ENCODE results near the gene SERPINB2.
"Not testable (repeated sequence)": the region's sequence is repeated elsewhere in the genome, so short reads cannot be mapped to it uniquely, and the experiment has no call there.

SERPINB2 gene

DNA sequence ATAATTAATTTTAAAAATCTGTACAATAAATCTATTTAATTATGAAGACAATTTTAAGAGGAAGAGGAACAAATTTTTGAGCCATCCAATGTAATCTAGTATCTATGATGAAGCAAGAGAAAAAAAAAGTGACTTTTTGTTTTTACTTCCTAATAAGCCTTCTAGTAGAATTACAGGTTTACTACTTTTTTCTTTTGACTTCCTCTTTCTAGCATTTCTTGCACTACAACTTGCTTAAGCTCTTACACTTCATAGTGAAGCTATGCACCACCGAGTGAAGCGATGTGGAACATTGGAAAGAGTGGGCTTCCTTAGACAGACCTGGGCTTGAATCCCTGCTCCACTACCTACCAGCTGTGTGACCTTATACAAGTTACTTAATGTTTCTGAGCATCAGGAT is 2.1 kb downstream of the SERPINB2 start:
- DNase-seq = no peak

- no peak for DNase-seq
Observed at GRCh38 chr18:63890237-63890949, 2.9 kb downstream of the SERPINB2 start.

DNA sequence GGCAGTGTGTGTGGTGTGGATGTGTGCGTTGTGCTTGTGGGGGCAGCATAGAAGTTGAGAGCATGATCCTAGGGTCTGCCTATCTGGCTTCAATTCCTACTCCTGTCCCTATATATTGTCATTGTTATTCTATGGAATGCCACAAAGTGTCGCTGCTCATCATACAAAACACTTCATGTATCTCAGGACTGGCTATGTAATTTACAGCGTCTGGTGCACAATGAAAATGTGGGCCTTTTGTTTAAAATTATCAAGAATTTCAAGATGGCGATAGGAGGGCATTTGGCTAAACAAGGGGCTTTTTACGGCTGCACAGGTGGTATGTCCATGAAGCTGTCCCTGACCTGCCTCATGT is 3.4 kb downstream of the SERPINB2 start:
- peak; percentile 27 for DNase-seq

DNA sequence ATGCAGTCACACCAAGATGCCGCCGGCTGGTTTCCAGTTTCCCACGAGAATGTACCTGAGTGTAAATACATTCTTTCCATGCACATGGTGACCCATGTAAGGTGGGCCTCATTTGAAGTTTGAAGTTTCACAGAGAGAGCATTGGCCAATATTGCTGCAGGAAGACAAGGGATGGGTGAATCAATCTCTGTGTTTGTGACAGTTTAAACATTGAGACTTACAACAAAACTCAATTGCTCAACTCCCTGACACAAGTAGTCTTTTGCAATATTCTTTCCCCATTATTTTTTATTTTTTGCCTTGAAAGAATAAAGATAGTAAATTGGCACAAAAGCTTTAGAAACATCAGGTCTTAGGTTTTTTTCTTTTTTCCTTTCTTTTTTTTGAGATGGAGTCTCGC is 5.1 kb downstream of the SERPINB2 start:
- DNase-seq = no peak

DNA sequence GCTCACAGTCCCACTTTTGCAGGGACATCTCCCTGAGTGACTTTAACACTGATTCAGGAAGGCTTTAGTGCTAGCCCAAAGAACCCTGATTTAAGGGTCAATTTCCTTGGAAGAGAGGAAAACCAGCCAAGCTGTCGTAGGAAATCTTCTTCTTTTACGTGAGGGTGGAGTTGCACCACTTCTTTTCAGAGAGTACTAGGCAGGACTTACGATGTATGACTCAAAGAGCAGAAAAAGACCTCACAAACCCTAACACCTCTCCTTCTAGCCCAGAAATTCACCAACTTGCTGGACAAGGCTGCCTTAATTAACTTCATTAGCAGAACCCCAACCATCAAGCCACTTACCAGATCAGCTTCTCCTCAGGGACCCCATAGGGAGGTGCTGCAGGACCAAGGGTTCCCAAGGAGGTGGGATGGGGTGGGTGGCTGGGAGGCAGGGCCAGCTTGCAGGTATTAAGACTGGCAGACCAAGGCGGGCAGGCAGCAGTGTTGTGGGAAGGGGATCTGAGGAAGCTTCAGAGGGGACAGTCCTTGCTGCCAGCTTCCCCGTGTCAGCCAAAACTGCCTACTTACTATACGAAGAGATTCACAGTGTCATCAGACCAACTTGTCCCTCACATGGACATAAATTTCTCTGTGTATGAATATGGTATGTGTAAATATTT is 6.7 kb downstream of the SERPINB2 start:
- no peak for DNase-seq

- DNase-seq = no peak
Observed at GRCh38 chr18:63895190-63895589, 7.7 kb downstream of the SERPINB2 start.

DNA sequence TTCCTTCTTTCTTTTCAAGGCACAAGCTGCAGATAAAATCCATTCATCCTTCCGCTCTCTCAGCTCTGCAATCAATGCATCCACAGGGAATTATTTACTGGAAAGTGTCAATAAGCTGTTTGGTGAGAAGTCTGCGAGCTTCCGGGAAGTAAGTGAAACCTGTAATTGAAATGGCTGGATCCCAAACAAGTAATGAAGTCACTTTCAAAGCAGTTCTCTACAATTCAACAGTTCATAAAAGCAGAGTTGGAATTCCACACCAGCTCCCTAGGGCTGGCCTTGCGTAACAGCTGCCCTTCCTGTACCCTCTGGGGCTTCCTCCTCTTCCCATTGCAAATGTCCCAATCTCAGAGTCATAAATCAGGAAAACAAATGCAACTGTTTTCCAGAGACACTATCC is 9.6 kb downstream of the SERPINB2 start:
- peak; percentile 33 for DNase-seq

DNA sequence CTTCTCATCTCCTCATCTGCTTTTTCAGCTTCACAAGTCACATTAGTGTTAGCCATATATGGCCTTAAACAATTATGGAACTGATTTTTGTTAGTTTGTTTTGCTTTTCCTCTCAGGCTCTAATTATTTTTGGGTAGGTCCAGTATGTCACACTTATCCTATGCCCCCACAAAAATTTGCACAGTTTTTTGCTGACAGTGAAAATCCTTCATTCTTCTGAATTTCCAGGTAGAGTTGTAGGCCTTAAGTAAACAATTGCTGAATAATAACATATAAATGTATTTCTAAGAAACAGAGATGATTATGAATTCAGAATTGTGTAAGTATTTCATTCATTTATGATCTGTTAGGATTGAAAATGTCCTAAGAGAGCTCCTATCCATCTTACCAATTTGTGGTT is 11.7 kb downstream of the SERPINB2 start:
- no peak for DNase-seq

GRCh38 chr18:63903851-63904570 is 16.5 kb downstream of the SERPINB2 start:
- DNase-seq = no peak

DNA sequence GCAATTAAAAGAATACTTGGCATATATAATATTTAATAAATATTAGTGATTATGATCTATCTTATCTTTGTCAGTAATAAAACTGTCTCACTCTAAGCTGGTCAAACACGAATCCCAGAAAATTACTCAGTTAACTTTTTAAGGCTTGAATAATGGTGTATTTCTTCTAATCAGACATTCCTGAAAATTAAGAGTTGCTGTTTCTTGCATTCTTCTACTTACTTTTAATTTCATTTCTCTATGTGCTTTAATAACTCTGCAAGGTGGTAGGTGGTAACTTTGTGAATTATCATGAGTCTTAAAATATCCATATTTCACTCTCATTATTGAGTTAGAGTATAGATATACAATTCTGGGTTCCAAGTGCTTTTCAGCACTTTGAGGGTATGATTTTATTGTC is 17.2 kb downstream of the SERPINB2 start:
- no peak for DNase-seq

GRCh38 chr18:63905361-63905760 is 17.9 kb downstream of the SERPINB2 start:
- DNase-seq = no peak

GRCh38 chr18:63906056-63906455 is 18.6 kb downstream of the SERPINB2 start:
- no peak for DNase-seq

- DNase-seq = no peak
Observed at GRCh38 chr18:63907664-63908063, 20.2 kb downstream of the SERPINB2 start, which contains the start of gene SERPINB10. SERPINB10 (plus strand) TSS chr18:63907958; CDS start chr18:63915511, 7,553 bp downstream.

GRCh38 chr18:63908858-63909257 is 21.4 kb downstream of the SERPINB2 start:
- no peak for DNase-seq

GRCh38 chr18:63909870-63910269 is 22.4 kb downstream of the SERPINB2 start:
- no peak for DNase-seq

GRCh38 chr18:63917817-63918216 is 30.3 kb downstream of the SERPINB2 start:
- no peak for DNase-seq

- no peak for DNase-seq
Observed at GRCh38 chr18:63922049-63922448, 34.5 kb downstream of the SERPINB2 start.

DNA sequence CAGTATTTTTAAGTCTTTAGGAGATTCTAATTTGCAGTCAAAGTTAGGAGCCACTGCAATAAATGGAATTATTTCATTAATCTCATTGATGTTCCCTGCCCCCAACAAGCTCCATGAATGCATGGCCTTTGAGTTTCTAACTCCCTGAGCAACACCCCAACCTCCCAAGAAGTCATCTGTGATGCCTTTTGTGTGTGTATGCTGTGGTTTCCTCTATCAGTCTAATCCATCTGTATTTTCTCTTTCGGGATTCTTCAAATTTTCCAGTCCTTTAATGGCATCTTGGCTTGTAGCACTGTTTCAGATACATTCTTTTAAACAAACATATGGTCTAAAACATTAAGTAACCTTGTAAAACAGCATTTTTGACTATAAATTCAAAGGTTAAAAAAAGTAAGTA is 37.0 kb downstream of the SERPINB2 start:
- peak; percentile 83 for DNase-seq

DNA sequence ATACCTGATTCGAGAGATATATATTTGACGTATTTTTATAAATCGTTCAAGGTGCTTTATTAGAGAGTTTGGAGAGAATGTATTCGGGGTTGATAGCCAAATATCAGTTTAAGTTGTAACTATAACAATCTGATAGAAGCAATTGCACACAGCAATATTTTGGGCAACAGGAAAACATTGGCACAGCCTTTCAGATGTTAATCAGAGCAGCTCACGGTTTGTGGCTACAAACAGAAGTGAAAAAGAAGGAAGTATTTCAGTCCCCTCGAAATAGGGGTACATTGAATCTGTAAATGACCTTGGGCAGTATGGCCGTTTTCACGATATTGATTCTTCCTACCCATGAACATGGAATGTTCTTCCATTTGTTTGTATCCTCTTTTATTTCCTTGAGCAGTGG is 40.8 kb downstream of the SERPINB2 start:
- no peak for DNase-seq

DNA sequence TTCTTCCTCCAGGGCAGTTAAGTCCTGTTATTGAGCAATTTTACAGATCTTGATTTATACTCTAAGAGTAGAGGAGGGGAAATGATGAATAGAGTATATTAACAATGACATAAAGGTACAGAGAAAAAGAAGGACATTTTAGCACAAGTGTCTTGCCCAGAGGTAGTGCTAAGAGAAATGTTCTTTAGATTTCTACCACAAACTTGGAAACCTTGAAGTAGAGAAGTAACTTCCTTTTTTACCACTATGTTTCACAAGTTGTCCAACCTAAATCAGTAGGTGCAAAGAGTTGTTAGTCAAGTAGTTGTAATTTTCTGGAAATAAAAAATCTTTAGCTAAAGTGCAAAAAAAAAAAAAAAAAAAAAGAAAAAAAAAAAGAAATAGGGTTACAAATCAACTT is 41.9 kb downstream of the SERPINB2 start:
- DNase-seq = not testable (repeated sequence)

DNA sequence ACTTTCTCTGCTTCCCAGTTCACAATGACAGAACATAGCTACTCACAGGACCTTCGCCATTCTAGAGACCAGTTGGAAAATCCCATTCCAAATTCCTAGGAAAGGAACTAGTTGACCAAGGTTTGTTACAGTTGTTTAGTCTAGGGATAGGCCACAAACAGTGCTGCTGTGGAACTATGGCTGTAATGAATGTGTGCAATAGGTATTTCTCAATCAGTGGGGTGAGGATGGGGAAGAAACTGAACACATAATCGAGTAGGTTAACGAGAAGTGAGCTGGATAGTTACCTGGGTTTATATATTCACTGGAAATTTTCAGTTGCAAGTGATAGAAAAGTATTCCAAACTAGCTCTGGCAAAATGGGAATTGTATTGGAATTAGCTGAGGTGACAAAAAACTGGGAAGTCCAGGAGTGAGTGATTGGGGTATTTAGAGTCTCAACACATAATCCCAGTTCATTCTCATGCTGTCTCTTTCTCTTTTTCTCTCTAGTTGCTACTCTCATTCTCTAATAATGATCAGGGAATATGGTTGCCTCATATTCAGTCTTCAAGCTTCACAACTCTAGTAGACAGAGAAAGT is 43.4 kb downstream of the SERPINB2 start:
- no peak for DNase-seq

GRCh38 chr18:63936156-63936931 is 48.8 kb downstream of the SERPINB2 start:
- peak; percentile 74 for DNase-seq

Measured in fibroblast of skin of abdomen (primary cell).